Psoas muscle (tissue), 8 donors: Measurements from ENCODE around the gene PRKAG2. TPM values are rescaled to one million over a fixed set of nuclear protein-coding genes. Genes with fewer than 3 reads are reported as not detected.

ENCODE experiments used
- ATAC-seq, 4 donors: fragments of 200-7000 bp; cut with Tn5 transposase; one replicate each; pipeline ENCODE4 v1.9.1; 2020; ENCODE audit warnings: moderate library complexity in 3 of 4, mild to moderate bottlenecking in 2 of 4
- DNase-seq, 2 donors: peaks; one replicate each; pipeline ENCODE4 v3.0.0-alpha.2; 2020
- H3K27ac ChIP-seq: fragments of 200-600 bp; one replicate; pipeline ENCODE4 v1.8.0; 2022
- H3K27me3 ChIP-seq, 3 donors: fragments of 200-600 bp in 1 of 3; one replicate each; pipeline versions ENCODE4 v1.6.1 to v1.8.0; 2013 to 2022; ENCODE audit warnings: low read length in 2 of 3, mild to moderate bottlenecking in 2 of 3, moderate library complexity in 1 of 3; ENCODE audit not compliant: insufficient read depth in 3 of 3
- H3K36me3 ChIP-seq, 2 donors: fragments of 200-600 bp in 1 of 2; one replicate each; pipeline versions ENCODE4 v1.6.1 to v1.8.0; 2013 to 2022; ENCODE audit warnings: low read depth in 1 of 2, mild to moderate bottlenecking in 1 of 2, moderate library complexity in 1 of 2; ENCODE audit not compliant: insufficient read depth in 1 of 2
- H3K4me1 ChIP-seq: fragments of 200-600 bp; one replicate; pipeline ENCODE4 v1.8.0; 2022
- H3K4me3 ChIP-seq: fragments of 200-600 bp; one replicate; pipeline ENCODE4 v1.8.0; 2022; ENCODE audit warnings: mild to moderate bottlenecking
- H3K9me3 ChIP-seq: fragments of 200-600 bp; one replicate; pipeline ENCODE4 v1.8.0; 2022
- CTCF ChIP-seq: fragments of 200-600 bp; IDR thresholded peaks from one replicate; pipeline ENCODE4 v1.8.0; 2022; ENCODE audit warnings: antibody characterized with exemption
- WGBS, 3 donors: extraction: QIAGEN DNeasy Blood & Tissue Kit; methylation state at CpG; one replicate each; pipeline versions ENCODE4 v1.1.6 to v1.1.7; 2013; 5-methylcytosine and 5-hydroxymethylcytosine counted together
- intact Hi-C, 2 donors: fragments of 100-400 bp; cut with DNase I; formaldehyde crosslinking; loops; one replicate each; pipeline versions ENCODE4 v1.11.0 to v1.14.2; 2022
- polyA plus RNA-seq, 3 donors: library from polyadenylated mRNA; stranded (reverse); fragments of 200-250 nt; gene quantifications; one replicate each; pipeline ENCODE4 v1.2.3, GENCODE V29; 2013
- total RNA-seq, 4 donors: library from RNA; stranded (reverse); fragmentation: NEBNext Ultra II Directional in 2 of 4; extraction: Animal tissue kit (Norgen Biotek cat#: 25700) in 2 of 4; gene quantifications; one replicate each; pipeline versions ENCODE4 v1.2.1 to v1.2.4, GENCODE V29; 2021 to 2023
- donor health status: healthy with polysubstance abuse.
- donor health status: DM: no; HTN: no; CAD: no; lungs with moderate emphysema.
- donor health status: Bipolar disorder and iron deficiency.
- donor health status: healthy.
- donor health status: DM: yes; HTN: yes; CAD: no.
- donor health status: DM: no; HTN: no; CAD: no.
- donor health status: DM: no; HTN: no; CAD: no.
- donor health status: DM: yes; HTN: yes; CAD: no.

Gene PRKAG2
- total and polyA plus RNA-seq, 7 donors: 9.3 to 143 (median 19.8) TPM

GRCh38 chr7:151847136-151847535 lies 29.8 kb downstream of the PRKAG2 start:
- Histone ChIP-seq H3K4me1 (no peaks in the 10 kb centered on the region), H3K27me3 (no peaks in the 10 kb centered on the region), H3K4me3 (no peak overlapping the region), H3K36me3 (no peaks in the 10 kb centered on the region), H3K9me3 (no peaks in the 10 kb centered on the region), H3K27ac (no peak overlapping the region)
- intact Hi-C loops: no loop called here
- no peak for TF ChIP-seq CTCF
- ATAC-seq (no peak), DNase-seq (peak in 1 of 2 donors; percentile 15)
- 83 to 89% (median 84%) methylated on average over 7 of the region's 7 CpGs for whole genome bisulfite sequencing, 3 donors

- intact Hi-C loops: no loop called here
- peak in 1 of 2 donors; percentile 37 for DNase-seq
- no peak overlapping the region for H3K27ac ChIP-seq
- no peak for ATAC-seq
- H3K27me3 ChIP-seq: no peaks in the 10 kb centered on the region
- no peaks in the 10 kb centered on the region for H3K36me3 ChIP-seq
- no peak for TF ChIP-seq CTCF
- 91 to 92% (median 91%) methylated on average over 28 of the region's 28 CpGs for WGBS, 3 donors
- no peaks in the 10 kb centered on the region for H3K9me3 ChIP-seq
- no peaks in the 10 kb centered on the region for H3K4me1 ChIP-seq
- no peak overlapping the region for H3K4me3 ChIP-seq
Observed at GRCh38 chr7:151845412-151846205, 31.3 kb downstream of the PRKAG2 start.

- H3K36me3 ChIP-seq: no peaks in the 10 kb centered on the region
- H3K4me3 ChIP-seq: no peak overlapping the region
- H3K4me1 ChIP-seq: no peaks in the 10 kb centered on the region
- ATAC-seq (no peak), DNase-seq (peak in 1 of 2 donors; percentile 27)
- no peak overlapping the region for H3K27ac ChIP-seq
- H3K27me3 ChIP-seq: no peaks in the 10 kb centered on the region
- intact Hi-C loops: no loop called here
- H3K9me3 ChIP-seq: no peaks in the 10 kb centered on the region
- WGBS, 3 donors: 91 to 93% (median 93%) methylated on average over 13 of the region's 13 CpGs
- TF ChIP-seq CTCF: no peak
Observed at GRCh38 chr7:151844825-151845200, 32.1 kb downstream of the PRKAG2 start.

GRCh38 chr7:151844071-151844824 lies 32.7 kb downstream of the PRKAG2 start:
- no peak overlapping the region for H3K4me3 ChIP-seq
- TF ChIP-seq CTCF: no peak
- no peaks in the 10 kb centered on the region for H3K9me3 ChIP-seq
- DNase-seq (peak in 1 of 2 donors; percentile 17), ATAC-seq (no peak)
- WGBS, 3 donors: 89 to 91% (median 90%) methylated on average over 20 of the region's 20 CpGs
- intact Hi-C loops: no loop called here
- no peaks in the 10 kb centered on the region for H3K27me3 ChIP-seq
- H3K36me3 ChIP-seq: no peaks in the 10 kb centered on the region
- no peak overlapping the region for H3K27ac ChIP-seq
- no peaks in the 10 kb centered on the region for H3K4me1 ChIP-seq
